KMS-11 (cell line): ENCODE measurements around the gene LPAR1.

Experiments
- H2AFZ ChIP-seq: fragments of 200-600 bp; sonication (generic); 2 replicates; pipeline ENCODE4 v1.6.1; 2016; ENCODE audit warnings: antibody characterized with exemption, mixed run types, low read depth
- H3K27ac ChIP-seq: fragments of 200-600 bp; sonication (generic); 2 replicates; pipeline ENCODE4 v1.6.1; 2016; ENCODE audit warnings: mild to moderate bottlenecking, mixed run types
- H3K27me3 ChIP-seq: fragments of 200-600 bp; sonication (generic); 2 replicates; pipeline ENCODE4 v1.6.1; 2017; ENCODE audit warnings: mild to moderate bottlenecking, low read depth, mixed run types, moderate library complexity; ENCODE audit not compliant: insufficient read depth
- H3K36me3 ChIP-seq: fragments of 200-600 bp; sonication (generic); 2 replicates; pipeline ENCODE4 v1.6.1; 2017; ENCODE audit warnings: mild to moderate bottlenecking, mixed run types; ENCODE audit not compliant: insufficient read depth
- H3K4me1 ChIP-seq: fragments of 200-600 bp; sonication (generic); 2 replicates; pipeline ENCODE4 v1.6.1; 2016; ENCODE audit warnings: mild to moderate bottlenecking, low read depth, mixed run types; ENCODE audit not compliant: poor library complexity, severe bottlenecking
- H3K4me2 ChIP-seq: fragments of 200-600 bp; sonication (generic); 2 replicates; pipeline ENCODE4 v1.7.0; 2016; ENCODE audit warnings: mild to moderate bottlenecking, mixed run types
- H3K4me3 ChIP-seq: fragments of 200-600 bp; sonication (generic); IDR thresholded peaks from 2 replicates; pipeline ENCODE4 v1.6.1; 2017; ENCODE audit warnings: low read depth, low read length, mixed read lengths; ENCODE audit not compliant: insufficient read depth
- H3K79me2 ChIP-seq: fragments of 200-600 bp; sonication (generic); 2 replicates; pipeline ENCODE4 v1.6.1; 2016; ENCODE audit warnings: low read depth, mixed run types; ENCODE audit not compliant: insufficient read depth
- H3K9ac ChIP-seq: fragments of 200-600 bp; sonication (generic); 2 replicates; pipeline ENCODE4 v1.6.1; 2016; ENCODE audit warnings: mild to moderate bottlenecking, mixed run types
- H4K20me1 ChIP-seq: fragments of 200-600 bp; sonication (generic); 2 replicates; pipeline ENCODE4 v1.6.1; 2016; ENCODE audit warnings: mild to moderate bottlenecking, mixed run types; ENCODE audit not compliant: insufficient read depth
- TF ChIP-seq, protein P1 (sequence below): fragments of 200-600 bp; sonication (generic); conservative IDR thresholded peaks from 2 replicates; pipeline ENCODE4 v1.6.1; 2017; ENCODE audit warnings: low read depth, mild to moderate bottlenecking, antibody characterized with exemption, low read length, moderate library complexity, mixed read lengths

LPAR1 gene, protein sequence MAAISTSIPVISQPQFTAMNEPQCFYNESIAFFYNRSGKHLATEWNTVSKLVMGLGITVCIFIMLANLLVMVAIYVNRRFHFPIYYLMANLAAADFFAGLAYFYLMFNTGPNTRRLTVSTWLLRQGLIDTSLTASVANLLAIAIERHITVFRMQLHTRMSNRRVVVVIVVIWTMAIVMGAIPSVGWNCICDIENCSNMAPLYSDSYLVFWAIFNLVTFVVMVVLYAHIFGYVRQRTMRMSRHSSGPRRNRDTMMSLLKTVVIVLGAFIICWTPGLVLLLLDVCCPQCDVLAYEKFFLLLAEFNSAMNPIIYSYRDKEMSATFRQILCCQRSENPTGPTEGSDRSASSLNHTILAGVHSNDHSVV

DNA sequence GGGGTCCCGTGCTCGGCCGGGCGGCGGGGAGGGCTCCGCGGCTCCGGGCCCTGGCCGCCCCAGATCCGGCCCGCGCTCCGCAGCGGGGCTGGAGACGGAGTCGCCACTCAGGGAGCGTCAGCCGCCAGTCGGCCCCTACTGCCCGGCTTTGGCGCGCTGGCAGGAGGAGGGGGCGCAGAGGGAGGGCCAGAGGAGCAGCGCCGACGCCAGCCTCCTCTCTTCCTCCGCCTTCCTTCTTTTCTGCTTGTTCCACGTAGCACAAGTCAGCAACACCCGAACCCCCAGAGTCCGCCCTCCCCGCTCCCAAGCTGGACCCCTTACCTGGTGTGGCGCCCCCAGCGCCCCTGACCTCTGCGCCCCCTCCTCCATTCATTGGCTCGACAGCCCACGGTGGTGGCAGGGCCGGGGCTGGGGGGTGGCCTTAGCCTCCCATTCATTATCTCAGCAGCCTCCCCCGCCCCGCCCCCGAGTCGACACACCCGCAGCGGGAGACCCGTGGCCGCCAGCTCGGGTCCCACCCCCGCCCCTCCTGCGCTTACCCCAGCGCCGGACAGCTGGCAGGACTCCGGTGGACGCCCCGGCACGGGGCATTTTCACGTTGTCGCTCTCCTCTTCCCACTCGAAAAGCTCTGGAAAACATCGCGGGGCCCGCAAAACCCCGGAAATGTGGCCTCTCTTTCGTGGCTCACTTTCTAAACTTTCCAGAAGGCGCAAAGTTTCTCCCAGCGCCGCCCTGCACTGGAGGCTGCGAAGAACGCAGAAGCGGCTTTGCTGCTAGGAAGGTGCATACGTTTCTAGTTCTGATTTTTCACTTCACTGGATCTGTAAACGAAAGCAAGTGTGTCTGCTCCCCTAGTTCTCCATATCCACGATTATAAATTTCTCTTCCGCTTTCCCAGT, at the start of gene LPAR1:
Gene LPAR1 (minus strand): TSS at position 140 of the 900 bp plus-strand sequence. CDS start 66,353 bp downstream, outside the sequence.
- H3K27ac ChIP-seq = no peak within 1 kb of the TSS
- peak within 1 kb of the TSS; percentile 63; the same call in 1 of the 2 replicates for H3K4me2 ChIP-seq
- H2AFZ ChIP-seq = peak within 1 kb of the TSS; percentile 67
- H3K36me3 ChIP-seq = no peaks in the 10 kb centered on the region
- H3K4me3 ChIP-seq = no peak within 1 kb of the TSS
- no peaks in the 10 kb centered on the region for H4K20me1 ChIP-seq
- TF ChIP-seq, protein P1, sequence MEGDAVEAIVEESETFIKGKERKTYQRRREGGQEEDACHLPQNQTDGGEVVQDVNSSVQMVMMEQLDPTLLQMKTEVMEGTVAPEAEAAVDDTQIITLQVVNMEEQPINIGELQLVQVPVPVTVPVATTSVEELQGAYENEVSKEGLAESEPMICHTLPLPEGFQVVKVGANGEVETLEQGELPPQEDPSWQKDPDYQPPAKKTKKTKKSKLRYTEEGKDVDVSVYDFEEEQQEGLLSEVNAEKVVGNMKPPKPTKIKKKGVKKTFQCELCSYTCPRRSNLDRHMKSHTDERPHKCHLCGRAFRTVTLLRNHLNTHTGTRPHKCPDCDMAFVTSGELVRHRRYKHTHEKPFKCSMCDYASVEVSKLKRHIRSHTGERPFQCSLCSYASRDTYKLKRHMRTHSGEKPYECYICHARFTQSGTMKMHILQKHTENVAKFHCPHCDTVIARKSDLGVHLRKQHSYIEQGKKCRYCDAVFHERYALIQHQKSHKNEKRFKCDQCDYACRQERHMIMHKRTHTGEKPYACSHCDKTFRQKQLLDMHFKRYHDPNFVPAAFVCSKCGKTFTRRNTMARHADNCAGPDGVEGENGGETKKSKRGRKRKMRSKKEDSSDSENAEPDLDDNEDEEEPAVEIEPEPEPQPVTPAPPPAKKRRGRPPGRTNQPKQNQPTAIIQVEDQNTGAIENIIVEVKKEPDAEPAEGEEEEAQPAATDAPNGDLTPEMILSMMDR = no peak
- no peaks in the 10 kb centered on the region for H3K27me3 ChIP-seq
- no peaks in the 10 kb centered on the region for H3K79me2 ChIP-seq
- no peaks in the 10 kb centered on the region for H3K4me1 ChIP-seq
- H3K9ac ChIP-seq = no peak within 1 kb of the TSS

DNA sequence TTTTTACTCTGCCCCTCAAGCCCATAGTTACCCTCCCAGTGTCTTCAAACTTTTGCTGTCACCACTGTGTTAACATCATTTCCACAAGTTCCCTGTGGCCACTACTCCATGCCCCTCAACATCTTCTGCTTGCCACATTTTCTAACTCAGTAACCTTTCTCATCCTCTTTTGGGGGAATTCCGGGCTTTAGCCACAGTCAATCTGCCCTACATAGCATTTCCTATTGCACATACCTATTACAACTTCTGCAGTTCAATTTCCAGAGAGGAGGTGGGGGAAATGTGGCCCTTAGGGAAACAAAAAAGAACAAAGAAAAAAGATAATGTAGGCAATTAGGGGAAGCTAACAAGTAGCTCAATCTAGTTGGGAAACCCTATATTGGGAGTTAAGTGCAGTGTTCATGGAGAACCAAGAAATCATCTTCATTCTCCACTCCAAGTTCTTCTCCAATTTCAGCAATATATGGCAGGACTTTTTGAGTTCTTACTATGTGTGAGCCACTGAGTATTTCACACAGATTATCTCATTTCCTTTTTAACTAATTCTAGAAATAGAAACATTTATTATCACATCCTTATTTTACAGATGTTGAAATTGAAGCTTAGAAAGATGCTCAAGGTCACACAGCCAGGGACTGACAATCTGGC, 40.2 kb upstream of the LPAR1 start:
- H3K4me1 ChIP-seq = peaks cover 20% of the 10 kb centered on the region
- H3K4me3 ChIP-seq = no peak overlapping the region
- no peak overlapping the region for H3K4me2 ChIP-seq
- no peak overlapping the region for H2AFZ ChIP-seq
- no peak overlapping the region for H3K9ac ChIP-seq
- no peaks in the 10 kb centered on the region for H3K79me2 ChIP-seq
- TF ChIP-seq, protein P1 = no peak
- H4K20me1 ChIP-seq = no peaks in the 10 kb centered on the region
- no peaks in the 10 kb centered on the region for H3K27me3 ChIP-seq
- no peaks in the 10 kb centered on the region for H3K36me3 ChIP-seq
- no peak overlapping the region for H3K27ac ChIP-seq

DNA sequence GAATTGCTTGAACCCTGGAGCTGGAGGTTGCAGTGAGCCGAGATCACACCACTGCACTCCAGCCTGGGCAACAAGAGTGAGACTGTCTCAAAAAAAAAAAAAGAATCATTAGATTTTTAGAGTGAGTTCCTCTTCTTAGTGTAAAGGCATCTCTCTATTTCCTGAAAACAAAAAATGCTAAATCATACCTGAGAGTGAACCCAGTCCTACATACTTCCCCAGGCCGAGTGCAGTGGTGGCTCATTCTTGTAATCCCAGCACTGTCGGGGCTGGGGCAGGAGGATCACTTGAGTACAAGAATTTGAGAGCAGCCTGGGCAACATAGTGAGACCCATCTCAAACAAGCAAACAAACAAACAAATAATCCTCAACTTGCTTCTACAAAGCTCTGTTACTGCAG, 38.2 kb upstream of the LPAR1 start:
- Histone ChIP-seq H3K79me2 (no peaks in the 10 kb centered on the region), H3K27me3 (no peaks in the 10 kb centered on the region), H3K4me2 (no peak overlapping the region), H2AFZ (no peak overlapping the region), H3K4me1 (peaks cover 20% of the 10 kb centered on the region), H4K20me1 (no peaks in the 10 kb centered on the region), H3K4me3 (no peak overlapping the region), H3K9ac (no peak overlapping the region), H3K27ac (no peak overlapping the region), H3K36me3 (no peaks in the 10 kb centered on the region)
- TF ChIP-seq, protein P1 = no peak

DNA sequence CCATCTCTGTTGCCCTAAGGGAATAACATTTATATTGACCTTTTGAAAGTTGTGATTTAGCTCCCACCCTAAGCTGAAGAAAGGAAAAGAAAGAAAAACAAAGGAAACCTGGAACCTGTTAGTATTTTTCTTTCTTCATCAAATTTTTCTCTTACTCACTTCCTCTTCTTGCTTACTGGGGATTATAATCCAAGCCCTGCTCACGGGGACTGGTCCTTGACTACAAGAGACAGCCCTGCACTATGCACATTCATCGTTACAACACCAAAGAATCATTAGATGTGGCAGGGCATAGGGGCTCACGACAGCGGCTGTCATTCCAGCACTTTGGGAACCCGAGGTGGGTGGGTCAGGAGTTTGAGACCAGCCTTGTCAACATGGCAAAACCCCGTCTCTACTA, 37.8 kb upstream of the LPAR1 start:
- H3K9ac ChIP-seq = no peak overlapping the region
- peaks cover 20% of the 10 kb centered on the region for H3K4me1 ChIP-seq
- H4K20me1 ChIP-seq = no peaks in the 10 kb centered on the region
- H3K27ac ChIP-seq = no peak overlapping the region
- no peak overlapping the region for H3K4me3 ChIP-seq
- H3K4me2 ChIP-seq = no peak overlapping the region
- no peak overlapping the region for H2AFZ ChIP-seq
- H3K36me3 ChIP-seq = no peaks in the 10 kb centered on the region
- no peaks in the 10 kb centered on the region for H3K27me3 ChIP-seq
- no peaks in the 10 kb centered on the region for H3K79me2 ChIP-seq
- TF ChIP-seq, protein P1 = no peak
